H9 (cell line): ENCODE results near the gene SENP8. TPM values are rescaled to one million over a fixed set of nuclear protein-coding genes. Genes with fewer than 3 reads are reported as not detected.

ENCODE experiments used
- DNase-seq: peaks from one replicate; pipeline ENCODE4 v3.0.0-alpha.2; 2017
- H2AFZ ChIP-seq: one replicate; pipeline ENCODE4 v1.6.1; 2013; ENCODE audit warnings: mild to moderate bottlenecking, low read length, control low read depth, moderate library complexity
- H2AK5ac ChIP-seq: 2 replicates; pipeline ENCODE4 v1.6.1; 2013; ENCODE audit warnings: low read length, control low read depth, mixed read lengths; ENCODE audit not compliant: insufficient read length
- H2BK120ac ChIP-seq: one replicate; pipeline ENCODE4 v1.6.1; 2013; ENCODE audit warnings: low read depth, mild to moderate bottlenecking, low read length, control low read depth, inconsistent platforms; ENCODE audit not compliant: poor library complexity, severe bottlenecking
- H2BK12ac ChIP-seq: 2 replicates; pipeline ENCODE4 v1.6.1; 2013; ENCODE audit warnings: low read length, control low read depth, mixed read lengths, low read depth; ENCODE audit not compliant: insufficient read length
- H2BK15ac ChIP-seq: 2 replicates; pipeline ENCODE4 v1.6.1; 2013; ENCODE audit warnings: low read depth, low read length, control low read depth
- H2BK20ac ChIP-seq: one replicate; pipeline ENCODE4 v1.6.1; 2013; ENCODE audit warnings: low read depth, mild to moderate bottlenecking, low read length, control low read depth, inconsistent platforms; ENCODE audit not compliant: poor library complexity, severe bottlenecking
- H2BK5ac ChIP-seq: 2 replicates; pipeline ENCODE4 v1.6.1; 2013; ENCODE audit warnings: low read length, control low read depth, mixed read lengths; ENCODE audit not compliant: insufficient read length
- H3K14ac ChIP-seq: 2 replicates; pipeline ENCODE4 v1.6.1; 2013; ENCODE audit warnings: low read length, control low read depth; ENCODE audit not compliant: insufficient read depth
- H3K18ac ChIP-seq: 2 replicates; pipeline ENCODE4 v1.6.1; 2013; ENCODE audit warnings: low read depth, mild to moderate bottlenecking, mixed read lengths, low read length, control low read depth; ENCODE audit not compliant: insufficient read length
- H3K23ac ChIP-seq: 2 replicates; pipeline ENCODE4 v1.6.1; 2013; ENCODE audit warnings: low read length, control low read depth, mixed read lengths, low read depth; ENCODE audit not compliant: insufficient read length
- H3K23me2 ChIP-seq: 2 replicates; pipeline ENCODE4 v1.6.1; 2013; ENCODE audit warnings: low read depth, mild to moderate bottlenecking, mixed read lengths, low read length, control low read depth; ENCODE audit not compliant: insufficient read length, poor library complexity, severe bottlenecking
- H3K27ac ChIP-seq: 2 replicates; pipeline ENCODE4 v1.5.1; 2013; ENCODE audit warnings: low read length, control low read depth, mixed read lengths, low read depth; ENCODE audit not compliant: insufficient read length
- H3K27me3 ChIP-seq: 2 replicates; pipeline ENCODE4 v1.6.1; 2013; ENCODE audit warnings: low read length, control low read depth, inconsistent platforms; ENCODE audit not compliant: insufficient read depth
- H3K4ac ChIP-seq: 2 replicates; pipeline ENCODE4 v1.6.1; 2013; ENCODE audit warnings: low read depth, mild to moderate bottlenecking, control low read depth, inconsistent platforms, low read length, moderate library complexity
- H3K4me1 ChIP-seq: 2 replicates; pipeline ENCODE4 v1.6.1; 2013; ENCODE audit warnings: low read length, control low read depth, inconsistent platforms; ENCODE audit not compliant: insufficient read depth
- H3K4me2 ChIP-seq: 2 replicates; pipeline ENCODE4 v1.6.1; 2013; ENCODE audit warnings: low read length, control low read depth, mixed read lengths; ENCODE audit not compliant: insufficient read length, insufficient read depth
- H3K56ac ChIP-seq: 2 replicates; pipeline ENCODE4 v1.6.1; 2013; ENCODE audit warnings: low read depth, mild to moderate bottlenecking, mixed read lengths, low read length, control low read depth; ENCODE audit not compliant: insufficient read length
- H3K79me1 ChIP-seq: 2 replicates; pipeline ENCODE4 v1.6.1; 2013; ENCODE audit warnings: low read depth, mild to moderate bottlenecking, moderate library complexity, low read length, control low read depth, inconsistent platforms; ENCODE audit not compliant: insufficient read depth, poor library complexity, severe bottlenecking
- H3K79me2 ChIP-seq: 2 replicates; pipeline ENCODE4 v1.6.1; 2013; ENCODE audit warnings: low read length, control low read depth, inconsistent platforms; ENCODE audit not compliant: insufficient read depth
- H3K9ac ChIP-seq: 2 replicates; pipeline ENCODE4 v1.6.1; 2013; ENCODE audit warnings: low read length, control low read depth, mixed read lengths; ENCODE audit not compliant: insufficient read length; ENCODE audit errors: extremely low read depth
- H3K9me3 ChIP-seq: one replicate; pipeline ENCODE4 v1.6.1; 2013; ENCODE audit warnings: low read depth, low read length, inconsistent platforms; ENCODE audit not compliant: control insufficient read depth
- H3T11ph ChIP-seq: one replicate; pipeline ENCODE4 v1.6.1; 2013; ENCODE audit warnings: mild to moderate bottlenecking, low read length, control low read depth, inconsistent platforms
- H4K20me1 ChIP-seq: one replicate; pipeline ENCODE4 v1.6.1; 2013; ENCODE audit not compliant: control insufficient read depth, insufficient read length, insufficient read depth
- H4K5ac ChIP-seq: 2 replicates; pipeline ENCODE4 v1.6.1; 2013; ENCODE audit warnings: low read depth, mild to moderate bottlenecking, mixed read lengths, low read length, control low read depth; ENCODE audit not compliant: insufficient read length
- H4K8ac ChIP-seq: replicated peaks from 2 replicates; pipeline ENCODE4 v1.6.1; 2013; ENCODE audit warnings: low read length, control low read depth, mixed read lengths, low read depth; ENCODE audit not compliant: insufficient read length
- H4K91ac ChIP-seq: 2 replicates; pipeline ENCODE4 v1.6.1; 2013; ENCODE audit warnings: low read depth, mild to moderate bottlenecking, moderate library complexity, mixed read lengths, low read length, control low read depth; ENCODE audit not compliant: insufficient read length
- H3K27ac Mint-ChIP-seq, 3 experiments: 2 replicates in 2 of 3; 3 replicates in 1 of 3; pipeline ENCODE4 v1.8.0; 2020 to 2021; ENCODE audit warnings: mixed read lengths in 3 of 3, mild to moderate bottlenecking in 1 of 3, moderate library complexity in 1 of 3
- H3K27me3 Mint-ChIP-seq: 2 replicates; pipeline ENCODE4 v1.8.0; 2021; ENCODE audit warnings: low read depth, mild to moderate bottlenecking, moderate library complexity, mixed read lengths
- H3K36me3 Mint-ChIP-seq, 3 experiments: 2 replicates in 2 of 3; 3 replicates in 1 of 3; pipeline ENCODE4 v1.8.0; 2020 to 2021; ENCODE audit warnings: low read depth in 3 of 3, mixed read lengths in 3 of 3; ENCODE audit not compliant: insufficient read depth in 1 of 3
- H3K4me1 Mint-ChIP-seq, 2 experiments: 2 replicates each; pipeline ENCODE4 v1.8.0; 2020; ENCODE audit warnings: mixed read lengths in 2 of 2
- H3K4me3 Mint-ChIP-seq, 2 experiments: 2 replicates in 1 of 2; 3 replicates in 1 of 2; pipeline ENCODE4 v1.8.0; 2020 to 2021; ENCODE audit warnings: mild to moderate bottlenecking in 2 of 2, mixed read lengths in 2 of 2, moderate library complexity in 1 of 2
- H3K9me3 Mint-ChIP-seq, 2 experiments: 2 replicates in 1 of 2; 3 replicates in 1 of 2; pipeline ENCODE4 v1.8.0; 2020; ENCODE audit warnings: mild to moderate bottlenecking in 2 of 2, mixed read lengths in 2 of 2, moderate library complexity in 1 of 2
- CTCF ChIP-seq: fragments of 200-600 bp; sonication (generic); conservative IDR thresholded peaks from 3 replicates; pipeline ENCODE4 v1.8.0; 2021; ENCODE audit warnings: antibody characterized with exemption, mild to moderate bottlenecking
- WGBS: extraction: QIAGEN DNeasy Blood & Tissue Kit; methylation state at CpG from one replicate; pipeline ENCODE4 v1.1.7; 2013; ENCODE audit warnings: missing lambda C conversion rate, low lambda C conversion rate, mixed read lengths; ENCODE audit not compliant: insufficient read length; ENCODE audit errors: extremely low coverage; 5-methylcytosine and 5-hydroxymethylcytosine counted together
- total RNA-seq: library from RNA; stranded (reverse); gene quantifications from 2 replicates; pipeline ENCODE4 v1.2.1, GENCODE V29; 2021

SENP8 gene
- total RNA-seq, 1 experiment from 2014 or later, result 4.8 TPM

GRCh38 chr15:72169236-72169920 is 51.2 kb downstream of the SENP8 start:
- Histone ChIP-seq H3K23me2 (no peaks in the 10 kb centered on the region), H4K20me1 (no peaks in the 10 kb centered on the region), H3K56ac (no peak overlapping the region), H3K18ac (no peak overlapping the region), H3K9ac (no peak overlapping the region), H3K4me1 (no peaks in the 10 kb centered on the region; the same call in 1 of the 2 replicates), H3K23ac (no peak overlapping the region), H2BK12ac (no peak overlapping the region), H3K9me3 (no peaks in the 10 kb centered on the region), H4K8ac (no peak overlapping the region), H3K27ac (no peak overlapping the region), H2BK120ac (no peak overlapping the region), H2BK15ac (no peak overlapping the region), H2BK20ac (no peak overlapping the region), H3K27me3 (no peaks in the 10 kb centered on the region), H4K91ac (no peak overlapping the region), H3K4me2 (no peak overlapping the region), H3T11ph (no peak overlapping the region), H4K5ac (no peak overlapping the region), H2BK5ac (no peak overlapping the region), H3K4ac (no peak overlapping the region), H2AFZ (no peak overlapping the region), H3K79me1 (no peaks in the 10 kb centered on the region), H3K79me2 (no peaks in the 10 kb centered on the region), H3K14ac (no peak overlapping the region; the same call in 1 of the 2 replicates), H2AK5ac (no peak overlapping the region)
- no peak overlapping the region for H3K4me3 Mint-ChIP-seq
- no peaks in the 10 kb centered on the region for H3K36me3 Mint-ChIP-seq
- no peaks in the 10 kb centered on the region; the same call in 1 of the 2 replicates for H3K27me3 Mint-ChIP-seq
- no peak for TF ChIP-seq CTCF
- H3K9me3 Mint-ChIP-seq, result no peaks in the 10 kb centered on the region
- H3K4me1 Mint-ChIP-seq, result peaks cover 10 to 12% of the 10 kb centered on the region in 2 experiments
- no peak for DNase-seq
- WGBS, result no CpG with 5 or more reads among the region's 10 CpGs
- H3K27ac Mint-ChIP-seq, result peak overlapping the region in 2 of 3 experiments; percentile 49 to 91; a peak in 2 of 7 replicates
